AG09319 (cell line): Measurements from ENCODE around the gene CHCHD6.

Experiments
- DNase-seq: peaks from one replicate; pipeline ENCODE4 v3.0.0-alpha.2; 2010; ENCODE audit warnings: low read depth; ENCODE audit errors: extremely low read depth
- TF ChIP-seq, protein P1 (sequence below): IDR thresholded peaks from 2 replicates; pipeline ENCODE4 v1.5.1; 2011; ENCODE audit warnings: low read depth, mild to moderate bottlenecking, inconsistent platforms, low read length, moderate library complexity

Gene CHCHD6

DNA sequence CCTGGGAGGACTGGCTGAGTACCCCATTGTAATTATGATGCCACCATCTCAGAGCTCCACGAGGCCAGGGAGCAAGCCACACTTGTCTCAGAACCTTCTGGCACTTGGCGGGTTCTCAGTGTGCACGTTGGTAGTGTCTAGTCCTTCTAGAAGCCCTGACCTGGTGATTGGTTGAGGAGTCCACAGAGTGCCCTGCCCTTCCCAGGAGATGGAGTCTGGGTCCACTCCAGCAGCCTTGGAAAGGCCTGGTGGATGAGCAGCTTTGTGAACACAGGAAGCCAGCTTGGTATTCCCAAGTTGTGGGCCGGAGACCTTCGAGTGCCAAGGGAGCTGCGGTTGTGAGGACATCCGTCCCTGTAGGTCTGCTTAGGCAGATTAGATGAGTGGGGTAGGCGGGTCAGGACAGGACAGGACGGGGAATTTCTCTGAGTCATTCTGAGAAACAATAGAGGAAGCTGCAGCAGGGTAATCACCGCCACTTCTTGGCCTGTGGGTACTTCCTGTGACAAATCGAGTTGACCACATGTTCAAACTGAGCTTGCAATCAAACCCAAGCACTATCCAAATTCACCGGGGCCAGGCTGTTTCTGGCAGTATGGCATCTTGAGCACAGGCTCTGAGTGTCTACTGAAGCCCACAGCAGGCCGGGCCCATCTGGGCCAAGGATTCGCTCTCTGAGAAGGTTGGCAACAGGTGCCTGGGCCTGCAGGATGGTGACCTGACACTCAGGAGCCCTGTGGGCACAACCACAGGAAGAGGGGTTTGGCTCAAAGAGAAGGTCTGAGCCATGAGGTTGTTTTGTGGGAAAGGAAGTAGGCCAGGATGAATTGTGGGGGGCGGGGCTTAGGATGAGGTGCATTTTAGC is 207.4 kb downstream of the CHCHD6 start:
- TF ChIP-seq, protein P1, sequence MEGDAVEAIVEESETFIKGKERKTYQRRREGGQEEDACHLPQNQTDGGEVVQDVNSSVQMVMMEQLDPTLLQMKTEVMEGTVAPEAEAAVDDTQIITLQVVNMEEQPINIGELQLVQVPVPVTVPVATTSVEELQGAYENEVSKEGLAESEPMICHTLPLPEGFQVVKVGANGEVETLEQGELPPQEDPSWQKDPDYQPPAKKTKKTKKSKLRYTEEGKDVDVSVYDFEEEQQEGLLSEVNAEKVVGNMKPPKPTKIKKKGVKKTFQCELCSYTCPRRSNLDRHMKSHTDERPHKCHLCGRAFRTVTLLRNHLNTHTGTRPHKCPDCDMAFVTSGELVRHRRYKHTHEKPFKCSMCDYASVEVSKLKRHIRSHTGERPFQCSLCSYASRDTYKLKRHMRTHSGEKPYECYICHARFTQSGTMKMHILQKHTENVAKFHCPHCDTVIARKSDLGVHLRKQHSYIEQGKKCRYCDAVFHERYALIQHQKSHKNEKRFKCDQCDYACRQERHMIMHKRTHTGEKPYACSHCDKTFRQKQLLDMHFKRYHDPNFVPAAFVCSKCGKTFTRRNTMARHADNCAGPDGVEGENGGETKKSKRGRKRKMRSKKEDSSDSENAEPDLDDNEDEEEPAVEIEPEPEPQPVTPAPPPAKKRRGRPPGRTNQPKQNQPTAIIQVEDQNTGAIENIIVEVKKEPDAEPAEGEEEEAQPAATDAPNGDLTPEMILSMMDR, result no peak
- peak; percentile 57 for DNase-seq

DNA sequence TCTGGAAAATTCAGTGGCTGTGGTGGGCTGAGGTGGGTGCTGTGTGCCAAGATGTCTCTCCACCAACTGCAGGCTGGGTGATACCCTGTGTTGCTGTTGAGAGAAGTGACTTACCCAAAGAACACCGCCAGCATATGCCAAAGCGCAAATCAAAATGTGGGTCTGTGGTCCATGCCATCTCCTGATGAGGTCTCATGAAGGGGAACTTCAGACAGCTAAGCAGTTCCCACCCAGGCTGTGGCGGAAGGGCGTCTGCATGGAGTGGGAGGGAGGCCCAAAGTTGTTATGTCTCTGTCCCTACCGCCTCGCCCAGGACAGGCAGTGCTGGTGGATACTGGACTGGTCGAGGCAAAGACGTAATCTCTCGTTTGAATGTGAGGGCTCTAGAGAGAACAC is 208.0 kb downstream of the CHCHD6 start:
- no peak for DNase-seq
- TF ChIP-seq, protein P1, result no peak

DNA sequence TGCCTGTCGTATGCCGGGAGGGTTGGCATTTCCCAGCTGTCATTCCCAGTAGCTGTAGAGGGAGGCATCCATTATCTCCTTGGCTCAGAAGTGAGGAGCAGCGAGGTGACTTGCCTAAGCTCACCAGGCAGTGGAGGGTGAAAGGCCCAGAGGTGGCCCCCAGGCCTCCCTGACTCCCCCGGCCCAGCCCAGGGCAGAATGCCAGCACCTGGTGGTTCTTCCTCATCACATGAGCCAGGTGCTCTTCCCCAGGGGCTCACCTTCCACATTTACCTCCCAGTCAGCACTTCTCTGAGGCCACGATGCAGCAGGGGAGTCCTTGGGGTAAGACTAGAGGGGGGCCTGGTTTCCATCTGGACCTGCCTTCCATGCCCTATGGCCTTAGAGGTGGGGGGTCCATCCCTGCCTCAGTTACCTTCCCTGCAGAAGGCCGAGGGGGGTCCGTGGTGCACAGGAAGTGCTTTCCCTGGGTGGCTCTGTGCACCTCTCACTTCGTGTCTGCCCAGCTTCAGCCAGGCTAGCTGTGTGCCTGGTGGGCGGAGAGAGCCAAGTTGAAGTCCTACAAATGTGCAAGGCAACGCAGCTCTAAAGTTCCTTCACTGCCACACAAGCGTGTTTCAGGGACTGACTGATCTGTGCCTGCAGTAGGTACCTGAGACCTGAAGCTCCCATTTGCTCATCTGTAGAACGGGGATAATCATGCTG is 208.6 kb downstream of the CHCHD6 start:
- TF ChIP-seq, protein P1, result no peak
- DNase-seq, result no peak

DNA sequence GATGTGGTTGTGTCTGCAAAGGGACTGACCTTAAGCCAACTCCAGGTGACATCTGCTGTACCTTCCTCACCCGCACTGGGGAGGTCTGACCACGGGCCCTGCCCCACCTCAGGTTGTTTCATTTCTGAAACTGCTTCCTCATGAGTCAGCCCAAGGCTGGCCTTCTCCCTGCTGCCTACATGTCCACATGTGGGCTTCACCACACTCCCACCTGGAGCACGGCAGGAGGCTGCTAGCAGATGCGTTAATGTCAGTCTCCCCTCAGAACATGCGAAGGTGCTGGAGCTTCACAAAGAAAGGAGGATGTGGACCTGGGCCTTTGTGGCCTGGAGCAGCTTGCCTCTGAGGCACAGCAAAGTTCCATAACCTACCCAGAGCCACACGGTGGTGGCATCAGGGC is 209.5 kb downstream of the CHCHD6 start:
- no peak for DNase-seq
- TF ChIP-seq, protein P1, result no peak

DNA sequence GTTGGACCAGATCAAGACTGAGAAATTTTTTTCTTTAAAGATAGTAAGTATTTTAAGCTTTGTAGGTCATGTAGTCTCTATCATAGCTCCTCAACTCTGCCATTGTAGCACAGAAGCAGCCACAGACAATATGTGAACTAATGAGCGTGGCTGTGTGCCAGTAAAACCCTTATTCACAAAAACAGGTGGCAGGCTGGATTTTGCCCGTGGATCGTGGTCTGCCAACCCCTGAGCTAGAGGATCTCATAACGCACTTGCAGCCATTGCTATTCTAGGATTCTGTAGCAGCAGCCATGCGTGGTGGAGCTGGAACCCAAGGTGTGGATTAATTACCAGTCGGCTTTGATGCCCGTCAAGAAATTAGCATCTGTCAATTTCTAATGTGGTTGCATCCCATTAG is 210.2 kb downstream of the CHCHD6 start:
- DNase-seq, result no peak

DNA sequence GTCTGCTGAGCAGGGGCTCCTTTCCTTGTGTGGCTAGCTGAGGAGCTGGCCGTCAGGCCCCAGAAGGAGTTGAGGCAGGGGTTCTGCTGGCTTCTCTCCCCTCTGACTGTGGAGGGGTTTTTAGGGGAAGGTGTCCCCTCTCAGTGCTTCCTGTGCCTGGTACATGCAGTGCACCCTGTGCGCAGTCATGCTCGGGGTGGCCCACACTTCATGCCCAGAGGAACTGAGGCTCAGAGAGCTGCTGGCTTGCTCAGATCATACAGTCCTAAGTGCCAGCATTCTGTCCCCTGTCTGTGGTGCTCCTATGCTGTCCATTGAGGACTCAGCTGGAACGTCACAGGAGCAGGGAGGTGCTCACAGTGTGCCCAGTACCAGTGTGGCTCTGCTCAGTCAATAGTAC is 211.0 kb downstream of the CHCHD6 start:
- TF ChIP-seq, protein P1, result no peak
- no peak for DNase-seq

More for the DNA sequence above, 210.2 kb downstream of the CHCHD6 start:
- TF ChIP-seq, protein P1, result no peak

DNA sequence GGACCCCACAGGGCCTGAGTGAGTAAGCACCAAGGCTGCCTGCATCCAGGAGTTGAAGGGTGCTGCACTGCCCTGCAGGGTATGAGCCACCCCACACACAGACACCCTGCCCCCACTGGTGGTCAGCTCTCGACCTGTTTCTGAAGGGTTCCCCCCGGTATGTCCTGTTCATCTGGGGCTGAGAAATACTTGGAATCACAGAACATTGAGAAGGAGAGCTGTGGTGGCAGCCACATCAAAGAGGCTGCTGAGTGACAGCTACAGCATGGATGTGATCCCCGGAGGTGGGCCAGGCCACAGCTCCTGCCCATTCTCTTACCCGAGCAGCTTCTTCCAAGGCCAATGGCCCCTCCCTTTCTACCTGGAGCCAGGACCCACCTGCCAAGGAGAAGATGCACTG is 212.5 kb downstream of the CHCHD6 start:
- no peak for DNase-seq
- TF ChIP-seq, protein P1, result no peak
